GM12878 (cell line): ENCODE results near the gene NTM. TPM values are rescaled to one million over a fixed set of nuclear protein-coding genes. Genes with fewer than 3 reads are reported as not detected.

ENCODE experiments used
- ATAC-seq: fragments of 200-7000 bp; cut with Tn5 transposase; 3 replicates; pipeline ENCODE4 v1.9.1; 2020; ENCODE audit warnings: mild to moderate bottlenecking, moderate library complexity
- BruUV-seq: library from RNA; stranded (reverse); fragments of 400-500 nt; replicated peaks from 2 replicates; lab custom pipeline; 2021; lab: Mats Ljungman, UMichigan
- CTCF ChIA-PET: fragments of 300-600 bp; sonication (Branson Sonifier 250); formaldehyde crosslinking; extraction: SDS; loops from one replicate; lab custom pipeline; 2021; ENCODE audit warnings: inconsistent platforms; lab: Yijun Ruan, JAX
- POLR2A ChIA-PET: fragments of 350-600 bp; formaldehyde crosslinking; extraction: SDS; loops from one replicate; lab custom pipeline; 2021; ENCODE audit warnings: inconsistent platforms; lab: Charles Lee
- RAD21 ChIA-PET: fragments of 300-600 bp; sonication (Branson Sonifier 250); formaldehyde crosslinking; loops from one replicate; lab custom pipeline; 2023; ENCODE audit warnings: antibody characterized with exemption; ENCODE audit not compliant: unreplicated experiment; lab: Charles Lee
- SMC1A ChIA-PET: fragments of 300-600 bp; sonication (Branson Sonifier 250); formaldehyde crosslinking; loops from one replicate; lab custom pipeline; 2023; ENCODE audit not compliant: unreplicated experiment, uncharacterized antibody; lab: Charles Lee
- DNase-seq: peaks from one replicate; pipeline ENCODE4 v3.0.0-alpha.2; 2011; ENCODE audit warnings: low read depth, low spot score
- FAIRE-seq: peaks from 3 replicates; lab custom pipeline; 2011; peaks lifted over from hg19 to GRCh38; lab: Jason Lieb, UNC
- H2AFZ ChIP-seq: 2 replicates; pipeline ENCODE4 v1.6.0; 2011; ENCODE audit warnings: low read depth, low read length, control low read depth; ENCODE audit not compliant: control insufficient read depth
- H3K27ac ChIP-seq: 2 replicates; pipeline ENCODE4 v1.5.1; 2011; ENCODE audit warnings: control low read depth; ENCODE audit not compliant: control insufficient read depth, insufficient read depth
- H3K27me3 ChIP-seq, 2 experiments: replicated peaks in 1 of 2; 2 replicates each; pipeline versions ENCODE4 v1.6.0 to v1.6.1; 2011; ENCODE audit warnings: low read length in 1 of 2; ENCODE audit not compliant: control insufficient read depth in 2 of 2, insufficient read depth in 2 of 2
- H3K36me3 ChIP-seq, 2 experiments: 2 replicates each; pipeline ENCODE4 v1.5.1; 2011; ENCODE audit warnings: low read length in 1 of 2; ENCODE audit not compliant: control insufficient read depth in 2 of 2, insufficient read depth in 2 of 2
- H3K4me1 ChIP-seq: 2 replicates; pipeline ENCODE4 v1.6.1; 2011; ENCODE audit warnings: mild to moderate bottlenecking, low read length, moderate library complexity, mixed read lengths; ENCODE audit not compliant: control insufficient read depth, insufficient read depth
- H3K4me2 ChIP-seq: 2 replicates; pipeline ENCODE4 v1.6.0; 2011; ENCODE audit warnings: control low read depth; ENCODE audit not compliant: control insufficient read depth, insufficient read depth
- H3K4me3 ChIP-seq: fragments of 200-600 bp; sonication (generic); 2 replicates; pipeline ENCODE4 v1.5.1; 2016
- H3K79me2 ChIP-seq: 2 replicates; pipeline ENCODE4 v1.6.0; 2011; ENCODE audit warnings: low read length; ENCODE audit not compliant: control insufficient read depth, insufficient read depth
- H3K9ac ChIP-seq: 2 replicates; pipeline ENCODE4 v1.8.0; 2011; ENCODE audit warnings: low read length, control low read depth, mixed read lengths; ENCODE audit not compliant: control insufficient read depth, insufficient read depth
- H3K9me3 ChIP-seq: replicated peaks from 3 replicates; pipeline ENCODE4 v1.5.1; 2011; ENCODE audit warnings: mild to moderate bottlenecking, low read length; ENCODE audit not compliant: control insufficient read depth, insufficient read depth
- H4K20me1 ChIP-seq: 2 replicates; pipeline ENCODE4 v1.6.0; 2011; ENCODE audit not compliant: control insufficient read depth, insufficient read depth
- MYB ChIP-seq: fragments of 150-350 bp; IDR thresholded peaks from 2 replicates; pipeline ENCODE4 v1.6.1; 2014; ENCODE audit warnings: mild to moderate bottlenecking, low read depth, low read length, borderline replicate concordance
- PML ChIP-seq: IDR thresholded peaks from 2 replicates; pipeline ENCODE4 v1.6.1; 2012; ENCODE audit warnings: low read length, inconsistent platforms
- RFX5 ChIP-seq: IDR thresholded peaks from 2 replicates; pipeline ENCODE4 v1.6.1; 2011; ENCODE audit warnings: low read depth, low read length, improper control_type of control experiment
- SREBF1 ChIP-seq: IDR thresholded peaks from 2 replicates; pipeline ENCODE4 v1.6.1; 2012; ENCODE audit warnings: mild to moderate bottlenecking, low read length
- TAF1 ChIP-seq: IDR thresholded peaks from 2 replicates; pipeline ENCODE4 v1.6.1; 2011; ENCODE audit warnings: mild to moderate bottlenecking, low read depth, low read length, borderline replicate concordance
- YBX1 ChIP-seq: fragments of 450-650 bp; IDR thresholded peaks from 2 replicates; pipeline ENCODE4 v1.6.1; 2016; ENCODE audit warnings: antibody characterized with exemption
- WGBS: methylation state at CpG from one replicate; pipeline ENCODE4 v1.1.6; 2016; ENCODE audit warnings: low lambda C conversion rate; ENCODE audit not compliant: insufficient replicate concordance, insufficient coverage; ENCODE audit errors: missing lambda C conversion rate; 5-methylcytosine and 5-hydroxymethylcytosine counted together
- in situ Hi-C: fragments of 300-500 bp; cut with MboI; formaldehyde crosslinking; loops from 9 replicates; pipeline ENCODE4 v1.14.3; 2018; ENCODE audit warnings: mixed read lengths
- intact Hi-C: fragments of 100-400 bp; cut with micrococcal nuclease; formaldehyde crosslinking; loops from one replicate; pipeline ENCODE4 v1.14.2; 2022; ENCODE audit not compliant: unreplicated experiment
- polyA plus RNA-seq, 11 experiments: library from polyadenylated mRNA; depleted of rRNA in 4 of 11; unstranded in 6 of 11; stranded (reverse) in 5 of 11; fragments of >200 nt; fragmentation: Nextera tagmentation in 4 of 11; fragmentation: Illumina TruSeq in 1 of 11; extraction: Ambion mirVana in 4 of 11; extraction: Trizol in 1 of 11; gene quantifications; 1 replicate in 1 of 11; 2 replicates in 10 of 11; pipeline versions ENCODE4 v1.2.1 to v1.2.3, GENCODE V29; 2011 to 2016; ENCODE audit warnings: inconsistent platforms in 2 of 11, missing spikeins in 2 of 11, low read depth in 1 of 11
- total RNA-seq, 4 experiments: library from RNA; depleted of rRNA in 3 of 4; stranded (reverse); fragments of >200 nt in 3 of 4; fragmentation: Illumina TruSeq in 1 of 4; extraction: Trizol in 1 of 4; gene quantifications; 2 replicates each; pipeline versions ENCODE4 v1.2.1 to v1.2.3, GENCODE V29; 2013 to 2021
- TF ChIP-seq, protein P1 (sequence below): fragments of 450-650 bp; IDR thresholded peaks from 2 replicates; pipeline ENCODE4 v1.6.1; 2016; ENCODE audit warnings: mild to moderate bottlenecking
- TF ChIP-seq, protein P2 (sequence below): IDR thresholded peaks from 2 replicates; pipeline ENCODE4 v1.6.1; 2011; ENCODE audit warnings: low read depth, mild to moderate bottlenecking, low read length, moderate library complexity, borderline replicate concordance; ENCODE audit errors: extremely low read depth
- TF ChIP-seq, protein P3 (sequence below): fragments of 450-650 bp; IDR thresholded peaks from 2 replicates; pipeline ENCODE4 v1.6.1; 2017; ENCODE audit warnings: mild to moderate bottlenecking, moderate library complexity

Gene NTM
- total and polyA plus RNA-seq, 10 of the 15 experiments (the other 5 are each of a cell fraction or from before 2014, with no cell fraction given) = not detected

DNA sequence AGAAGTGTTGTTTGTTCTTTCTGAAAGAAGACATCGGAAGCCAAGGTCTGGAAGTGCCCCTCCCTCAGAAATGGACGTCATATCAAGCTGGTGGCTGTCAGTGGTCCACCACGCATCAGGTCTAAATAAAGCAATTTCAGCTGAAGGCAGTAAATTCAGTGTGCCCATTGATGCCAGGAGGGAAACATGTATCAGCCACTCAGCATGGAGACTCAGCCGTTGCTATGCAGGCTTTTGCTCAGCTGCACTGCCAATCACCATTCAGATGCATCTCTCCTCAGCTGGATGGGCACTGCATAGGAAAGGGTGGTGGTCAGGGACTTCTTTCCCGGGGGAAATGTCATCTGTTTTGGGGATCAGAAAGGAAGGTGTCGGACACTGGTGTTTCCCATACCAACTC lies 878.2 kb downstream of the NTM start:
- Histone ChIP-seq H3K4me1 (no peaks in the 10 kb centered on the region), H3K9ac (no peak overlapping the region), H3K4me2 (no peak overlapping the region), H2AFZ (no peak overlapping the region), H3K4me3 (no peak overlapping the region), H3K27ac (no peak overlapping the region), H3K79me2 (no peaks in the 10 kb centered on the region), H3K36me3 (no peaks in the 10 kb centered on the region), H3K9me3 (no peaks in the 10 kb centered on the region)
- no TSS peak for BruUV-seq
- intact Hi-C loops (no loop called here), in situ Hi-C loops (no loop called here)
- DNase-seq (no peak), ATAC-seq (peak; percentile 51; the same call in 1 of the 3 replicates), FAIRE-seq (no peak)
- ChIA-PET CTCF (no interaction called here), POLR2A (no interaction called here), SMC1A (no interaction called here)
- 23% methylated on average over 6 of the region's 6 CpGs for WGBS
- TF ChIP-seq RFX5 = peak; percentile 80
- no peak for TF ChIP-seq MYB
- TF ChIP-seq, protein P1, sequence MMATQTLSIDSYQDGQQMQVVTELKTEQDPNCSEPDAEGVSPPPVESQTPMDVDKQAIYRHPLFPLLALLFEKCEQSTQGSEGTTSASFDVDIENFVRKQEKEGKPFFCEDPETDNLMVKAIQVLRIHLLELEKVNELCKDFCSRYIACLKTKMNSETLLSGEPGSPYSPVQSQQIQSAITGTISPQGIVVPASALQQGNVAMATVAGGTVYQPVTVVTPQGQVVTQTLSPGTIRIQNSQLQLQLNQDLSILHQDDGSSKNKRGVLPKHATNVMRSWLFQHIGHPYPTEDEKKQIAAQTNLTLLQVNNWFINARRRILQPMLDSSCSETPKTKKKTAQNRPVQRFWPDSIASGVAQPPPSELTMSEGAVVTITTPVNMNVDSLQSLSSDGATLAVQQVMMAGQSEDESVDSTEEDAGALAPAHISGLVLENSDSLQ = peak; percentile 25; the same call in 1 of the 2 replicates
- TF ChIP-seq, all 136 proteins: peak for 2
- Histone ChIP-seq H3K27me3 (peaks cover 0 to 6% of the 10 kb centered on the region in 2 experiments; a peak in 2 of 4 replicates), H4K20me1 (no peaks in the 10 kb centered on the region)
- RAD21 ChIA-PET = no interaction called here

DNA sequence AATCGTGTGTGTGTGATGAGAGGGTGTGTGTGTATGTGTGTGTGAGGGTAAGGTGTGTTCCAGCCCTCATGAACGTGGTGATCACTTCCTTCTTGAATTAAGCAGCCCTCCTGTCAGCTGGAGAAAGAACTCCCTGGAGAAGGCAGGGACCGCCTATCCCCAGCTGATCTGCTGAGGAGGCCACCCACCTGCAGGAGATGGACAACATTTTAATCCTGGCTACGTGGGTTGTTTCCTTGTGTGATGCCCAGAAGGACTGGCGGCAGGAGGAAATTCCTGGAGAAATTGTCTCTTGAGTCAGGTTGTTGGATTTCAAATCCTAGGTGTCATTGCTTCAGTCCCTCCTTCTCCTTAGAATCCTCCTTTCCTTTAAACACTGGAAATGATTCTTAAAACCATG lies 878.8 kb downstream of the NTM start:
- no peak overlapping the region for H3K9ac ChIP-seq
- DNase-seq (no peak), ATAC-seq (no peak), FAIRE-seq (no peak)
- POLR2A ChIA-PET = interaction anchor here (0.6 kb wide), 1 partner anchor 257 kb away, joined by 5 read pairs; no protein-coding TSS in a partner anchor
- CTCF ChIA-PET = no interaction called here
- BruUV-seq = no TSS peak
- H3K27me3 ChIP-seq = peaks cover 0 to 10% of the 10 kb centered on the region in 2 experiments; a peak in 2 of 4 replicates
- 35% methylated on average over 5 of the region's 5 CpGs for WGBS
- SMC1A ChIA-PET = interaction anchor here (1.1 kb wide), 1 partner anchor 144 kb away, joined by 3 read pairs; no protein-coding TSS in a partner anchor
- H2AFZ ChIP-seq = no peak overlapping the region
- in situ Hi-C loops (no loop called here), intact Hi-C loops (no loop called here)
- H3K4me3 ChIP-seq = no peak overlapping the region
- H3K27ac ChIP-seq = no peak overlapping the region
- TF ChIP-seq SREBF1 (no peak), YBX1 (no peak), PML (no peak), TAF1 (no peak)
- TF ChIP-seq, protein P2, sequence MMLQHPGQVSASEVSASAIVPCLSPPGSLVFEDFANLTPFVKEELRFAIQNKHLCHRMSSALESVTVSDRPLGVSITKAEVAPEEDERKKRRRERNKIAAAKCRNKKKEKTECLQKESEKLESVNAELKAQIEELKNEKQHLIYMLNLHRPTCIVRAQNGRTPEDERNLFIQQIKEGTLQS = no peak
- TF ChIP-seq, protein P3, sequence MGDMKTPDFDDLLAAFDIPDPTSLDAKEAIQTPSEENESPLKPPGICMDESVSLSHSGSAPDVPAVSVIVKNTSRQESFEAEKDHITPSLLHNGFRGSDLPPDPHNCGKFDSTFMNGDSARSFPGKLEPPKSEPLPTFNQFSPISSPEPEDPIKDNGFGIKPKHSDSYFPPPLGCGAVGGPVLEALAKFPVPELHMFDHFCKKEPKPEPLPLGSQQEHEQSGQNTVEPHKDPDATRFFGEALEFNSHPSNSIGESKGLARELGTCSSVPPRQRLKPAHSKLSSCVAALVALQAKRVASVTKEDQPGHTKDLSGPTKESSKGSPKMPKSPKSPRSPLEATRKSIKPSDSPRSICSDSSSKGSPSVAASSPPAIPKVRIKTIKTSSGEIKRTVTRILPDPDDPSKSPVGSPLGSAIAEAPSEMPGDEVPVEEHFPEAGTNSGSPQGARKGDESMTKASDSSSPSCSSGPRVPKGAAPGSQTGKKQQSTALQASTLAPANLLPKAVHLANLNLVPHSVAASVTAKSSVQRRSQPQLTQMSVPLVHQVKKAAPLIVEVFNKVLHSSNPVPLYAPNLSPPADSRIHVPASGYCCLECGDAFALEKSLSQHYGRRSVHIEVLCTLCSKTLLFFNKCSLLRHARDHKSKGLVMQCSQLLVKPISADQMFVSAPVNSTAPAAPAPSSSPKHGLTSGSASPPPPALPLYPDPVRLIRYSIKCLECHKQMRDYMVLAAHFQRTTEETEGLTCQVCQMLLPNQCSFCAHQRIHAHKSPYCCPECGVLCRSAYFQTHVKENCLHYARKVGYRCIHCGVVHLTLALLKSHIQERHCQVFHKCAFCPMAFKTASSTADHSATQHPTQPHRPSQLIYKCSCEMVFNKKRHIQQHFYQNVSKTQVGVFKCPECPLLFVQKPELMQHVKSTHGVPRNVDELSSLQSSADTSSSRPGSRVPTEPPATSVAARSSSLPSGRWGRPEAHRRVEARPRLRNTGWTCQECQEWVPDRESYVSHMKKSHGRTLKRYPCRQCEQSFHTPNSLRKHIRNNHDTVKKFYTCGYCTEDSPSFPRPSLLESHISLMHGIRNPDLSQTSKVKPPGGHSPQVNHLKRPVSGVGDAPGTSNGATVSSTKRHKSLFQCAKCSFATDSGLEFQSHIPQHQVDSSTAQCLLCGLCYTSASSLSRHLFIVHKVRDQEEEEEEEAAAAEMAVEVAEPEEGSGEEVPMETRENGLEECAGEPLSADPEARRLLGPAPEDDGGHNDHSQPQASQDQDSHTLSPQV = no peak
- H3K36me3 ChIP-seq = no peaks in the 10 kb centered on the region
- H3K9me3 ChIP-seq = no peaks in the 10 kb centered on the region
- H3K79me2 ChIP-seq = no peaks in the 10 kb centered on the region
- no peaks in the 10 kb centered on the region for H4K20me1 ChIP-seq
- no peak overlapping the region for H3K4me2 ChIP-seq
- RAD21 ChIA-PET = no interaction called here
- no peaks in the 10 kb centered on the region for H3K4me1 ChIP-seq
